ENCODE measurements around the gene JPT1.

- TF ChIP-seq EZH2phosphoT487 (IDR thresholded peaks at IDR 0.05; ENCODE audit: low read length) = no peak
- TF ChIP-seq, protein P1, sequence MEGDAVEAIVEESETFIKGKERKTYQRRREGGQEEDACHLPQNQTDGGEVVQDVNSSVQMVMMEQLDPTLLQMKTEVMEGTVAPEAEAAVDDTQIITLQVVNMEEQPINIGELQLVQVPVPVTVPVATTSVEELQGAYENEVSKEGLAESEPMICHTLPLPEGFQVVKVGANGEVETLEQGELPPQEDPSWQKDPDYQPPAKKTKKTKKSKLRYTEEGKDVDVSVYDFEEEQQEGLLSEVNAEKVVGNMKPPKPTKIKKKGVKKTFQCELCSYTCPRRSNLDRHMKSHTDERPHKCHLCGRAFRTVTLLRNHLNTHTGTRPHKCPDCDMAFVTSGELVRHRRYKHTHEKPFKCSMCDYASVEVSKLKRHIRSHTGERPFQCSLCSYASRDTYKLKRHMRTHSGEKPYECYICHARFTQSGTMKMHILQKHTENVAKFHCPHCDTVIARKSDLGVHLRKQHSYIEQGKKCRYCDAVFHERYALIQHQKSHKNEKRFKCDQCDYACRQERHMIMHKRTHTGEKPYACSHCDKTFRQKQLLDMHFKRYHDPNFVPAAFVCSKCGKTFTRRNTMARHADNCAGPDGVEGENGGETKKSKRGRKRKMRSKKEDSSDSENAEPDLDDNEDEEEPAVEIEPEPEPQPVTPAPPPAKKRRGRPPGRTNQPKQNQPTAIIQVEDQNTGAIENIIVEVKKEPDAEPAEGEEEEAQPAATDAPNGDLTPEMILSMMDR (IDR thresholded peaks at IDR 0.05; ENCODE audit: low read length) = no peak
Observed at GRCh38 chr17:75152922-75153779, 1.2 kb downstream of the JPT1 start.
